H7 (cell line): Measurements from ENCODE around the gene THRA. TPM values are rescaled to one million over a fixed set of nuclear protein-coding genes. Genes with fewer than 3 reads are reported as not detected.

Experiments
- DNase-seq: peaks from one replicate; pipeline ENCODE4 v3.0.0; 2012
- H3K27me3 ChIP-seq: 2 replicates; pipeline ENCODE4 v1.6.0; 2011; ENCODE audit warnings: mild to moderate bottlenecking, low read length; ENCODE audit not compliant: control insufficient read depth, insufficient read depth
- H3K36me3 ChIP-seq: replicated peaks from 2 replicates; pipeline ENCODE4 v1.5.1; 2011; ENCODE audit warnings: low read length; ENCODE audit not compliant: control insufficient read depth, insufficient read depth
- H3K4me3 ChIP-seq: 2 replicates; pipeline ENCODE4 v1.5.1; 2011; ENCODE audit warnings: low read depth, mild to moderate bottlenecking, control low read depth, low read length, moderate library complexity; ENCODE audit not compliant: insufficient read depth
- total RNA-seq: library from RNA; depleted of rRNA; stranded (reverse); fragments of >200 nt; shearing (Covaris generic); gene quantifications from 2 replicates; pipeline ENCODE4 v1.2.3, GENCODE V29; 2014

THRA gene
- total RNA-seq, 1 experiment from 2014 or later = 15.2 TPM

DNA sequence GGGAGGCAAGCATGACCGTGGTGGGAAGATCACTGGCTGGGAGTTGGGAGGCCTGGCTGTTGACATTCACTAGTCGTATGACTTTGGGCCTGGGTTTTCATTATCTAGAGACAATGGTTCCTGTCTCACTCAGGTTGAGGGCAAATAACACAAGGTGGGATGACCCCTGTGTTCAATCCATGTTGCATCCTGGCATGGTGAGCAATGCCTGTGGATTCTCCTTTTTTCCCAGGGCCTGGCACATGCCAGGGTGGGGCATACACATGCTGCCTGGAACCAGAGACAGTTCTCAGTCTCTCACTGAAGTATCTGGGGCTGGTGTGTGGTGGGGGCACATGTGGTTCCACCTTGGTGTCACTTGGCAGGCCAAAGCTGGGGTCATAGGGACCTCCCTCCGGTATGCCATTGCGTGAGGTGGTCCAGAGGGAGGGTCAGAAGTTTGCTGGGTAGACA is 5.4 kb downstream of the THRA start:
- no peak for DNase-seq
- Histone ChIP-seq H3K4me3 (no peak overlapping the region), H3K36me3 (no peaks in the 10 kb centered on the region), H3K27me3 (peaks cover 8% of the 10 kb centered on the region; the same call in 1 of the 2 replicates)

DNA sequence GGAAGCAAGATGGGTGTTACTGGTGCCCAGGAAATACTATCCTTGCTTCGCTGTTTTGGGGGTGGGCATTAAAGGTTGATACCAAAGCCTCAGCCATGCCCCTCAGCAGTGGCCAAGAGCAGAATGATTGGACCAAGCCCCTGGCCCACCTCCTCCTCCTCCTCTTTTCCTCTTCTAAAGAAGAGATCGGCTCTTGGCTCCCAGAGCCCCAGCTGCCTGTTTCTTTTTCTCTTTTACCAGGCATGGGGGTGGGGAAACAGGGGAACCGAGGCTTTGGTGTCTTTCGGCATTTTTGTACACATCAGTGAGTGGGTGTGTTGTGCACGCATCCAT is 5.8 kb downstream of the THRA start:
- Histone ChIP-seq H3K27me3 (peaks cover 6% of the 10 kb centered on the region; the same call in 1 of the 2 replicates), H3K36me3 (no peaks in the 10 kb centered on the region), H3K4me3 (peak overlapping the region; percentile 29)
- no peak for DNase-seq

DNA sequence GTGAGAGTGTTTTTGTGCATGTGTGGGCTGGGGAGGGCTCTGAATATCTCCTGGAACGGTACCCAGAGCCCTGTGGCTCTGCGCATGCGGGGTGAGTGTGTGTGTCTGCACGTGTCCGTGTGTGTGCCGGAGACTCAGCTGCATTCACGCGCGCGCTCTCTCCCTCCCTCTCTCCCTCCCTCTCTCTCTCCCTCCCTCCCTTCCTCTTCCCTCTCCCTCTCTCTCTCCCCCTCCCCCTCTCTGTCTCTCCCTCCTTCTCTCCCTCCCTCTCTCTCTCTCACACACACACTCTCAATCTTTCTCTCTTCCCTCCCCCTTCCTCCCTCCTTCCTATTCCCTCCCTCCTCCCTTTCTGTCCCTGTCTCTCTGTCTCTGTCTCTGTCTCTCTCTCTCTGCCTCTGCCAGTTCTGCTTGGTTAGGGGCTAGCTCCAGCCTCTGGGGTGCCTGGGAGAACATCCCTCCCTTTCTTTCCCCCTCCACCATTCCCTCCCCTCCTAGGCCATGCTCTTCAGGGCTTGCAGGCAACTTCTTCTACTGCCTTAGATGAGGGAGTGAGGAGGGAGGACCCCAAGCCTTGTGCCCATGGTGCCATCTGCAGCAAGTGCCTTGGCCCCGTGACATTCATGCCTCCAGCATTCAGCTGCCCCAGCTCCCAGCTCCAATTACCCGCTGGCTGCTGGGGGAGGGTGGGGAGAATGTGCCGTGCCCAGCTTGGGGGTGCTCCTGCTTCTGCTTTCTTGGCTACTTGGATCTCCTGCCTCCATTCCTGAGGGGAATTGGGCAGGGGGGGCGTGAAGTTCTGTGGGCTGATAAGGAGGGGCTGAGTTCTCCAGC is 6.4 kb downstream of the THRA start:
- peak overlapping the region; percentile 29 for H3K4me3 ChIP-seq
- peaks cover 1% of the 10 kb centered on the region; the same call in 1 of the 2 replicates for H3K27me3 ChIP-seq
- DNase-seq = peak; percentile 39
- no peaks in the 10 kb centered on the region for H3K36me3 ChIP-seq

DNA sequence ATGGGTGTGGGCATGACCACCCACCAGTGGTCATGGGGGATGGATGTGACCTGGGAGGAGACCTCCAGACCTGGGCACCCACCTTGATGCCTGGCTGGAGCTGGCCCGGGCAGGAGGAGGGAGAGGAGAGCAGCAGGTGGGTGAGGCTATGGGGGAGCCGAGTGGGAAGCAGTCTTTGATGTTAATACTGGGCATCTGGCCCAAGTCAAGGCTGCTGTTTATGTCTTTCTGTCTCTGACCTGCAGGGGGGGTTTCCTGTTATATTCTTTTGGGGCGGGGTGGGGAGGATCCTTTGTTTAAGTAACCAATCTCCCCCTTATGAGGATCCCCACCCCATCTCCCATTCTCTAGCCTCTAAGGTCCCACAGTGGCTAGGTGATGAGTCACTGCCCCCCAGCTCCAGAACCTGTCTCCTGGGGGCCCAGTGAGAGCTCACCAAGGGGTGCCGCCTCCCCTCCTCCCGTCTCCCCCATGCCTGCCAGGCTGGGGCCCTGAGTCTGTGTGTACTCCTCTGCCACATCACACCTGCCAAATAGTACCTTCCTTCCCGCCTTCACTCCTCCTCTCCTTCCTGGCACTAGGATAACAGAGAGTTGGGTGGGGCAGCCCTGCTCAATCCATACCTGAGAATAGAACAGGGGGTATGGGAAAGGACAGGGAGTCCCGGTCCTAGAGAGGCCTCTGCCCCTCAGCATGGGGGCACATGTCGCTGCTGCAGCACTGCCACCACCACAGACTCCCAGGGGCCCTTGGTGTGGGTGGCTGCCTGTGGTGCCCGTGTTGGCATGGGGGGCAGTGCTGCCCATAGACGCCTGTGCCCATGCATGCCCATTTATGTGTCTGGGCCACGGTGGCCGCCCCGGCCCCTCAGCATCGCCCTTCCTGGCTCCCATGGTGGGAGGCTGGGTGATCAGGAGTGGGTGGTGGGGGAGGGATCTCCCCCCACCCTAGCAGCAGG is 7.3 kb downstream of the THRA start:
- DNase-seq = peak; percentile 61
- H3K4me3 ChIP-seq = no peak overlapping the region
- H3K27me3 ChIP-seq = peaks cover 1% of the 10 kb centered on the region; the same call in 1 of the 2 replicates
- H3K36me3 ChIP-seq = no peaks in the 10 kb centered on the region

DNA sequence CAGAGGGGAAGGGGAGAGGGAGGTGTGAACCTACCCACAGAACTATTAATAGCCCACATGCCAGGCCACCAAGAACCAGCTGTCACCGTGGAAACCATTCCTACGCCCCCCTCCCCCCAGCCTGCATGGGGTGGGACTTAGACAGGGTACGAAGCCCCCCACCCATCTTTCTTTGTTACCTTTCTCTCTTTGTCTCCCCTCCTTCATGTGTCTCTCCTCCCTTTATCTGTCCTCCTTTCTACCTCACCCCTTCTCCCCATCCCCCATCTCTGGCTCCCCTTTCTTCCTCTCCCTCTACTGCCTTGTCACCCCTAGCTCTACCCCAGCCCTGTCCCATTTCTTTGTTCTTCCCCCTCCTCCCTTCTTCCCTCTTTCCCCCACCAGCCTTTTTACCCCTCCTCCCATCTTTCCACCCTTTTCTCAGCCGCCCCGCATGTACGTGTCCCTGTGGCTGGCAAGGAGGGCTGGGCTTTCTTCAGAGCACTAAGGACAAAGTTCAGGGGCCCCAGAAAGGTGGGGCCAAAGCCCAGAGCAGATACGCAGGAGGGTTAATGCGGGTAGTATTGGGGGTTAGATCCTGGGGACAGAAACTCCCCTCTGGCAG is 8.0 kb downstream of the THRA start:
- Histone ChIP-seq H3K27me3 (peaks cover 1% of the 10 kb centered on the region; the same call in 1 of the 2 replicates), H3K4me3 (no peak overlapping the region), H3K36me3 (no peaks in the 10 kb centered on the region)
- DNase-seq = peak; percentile 43

DNA sequence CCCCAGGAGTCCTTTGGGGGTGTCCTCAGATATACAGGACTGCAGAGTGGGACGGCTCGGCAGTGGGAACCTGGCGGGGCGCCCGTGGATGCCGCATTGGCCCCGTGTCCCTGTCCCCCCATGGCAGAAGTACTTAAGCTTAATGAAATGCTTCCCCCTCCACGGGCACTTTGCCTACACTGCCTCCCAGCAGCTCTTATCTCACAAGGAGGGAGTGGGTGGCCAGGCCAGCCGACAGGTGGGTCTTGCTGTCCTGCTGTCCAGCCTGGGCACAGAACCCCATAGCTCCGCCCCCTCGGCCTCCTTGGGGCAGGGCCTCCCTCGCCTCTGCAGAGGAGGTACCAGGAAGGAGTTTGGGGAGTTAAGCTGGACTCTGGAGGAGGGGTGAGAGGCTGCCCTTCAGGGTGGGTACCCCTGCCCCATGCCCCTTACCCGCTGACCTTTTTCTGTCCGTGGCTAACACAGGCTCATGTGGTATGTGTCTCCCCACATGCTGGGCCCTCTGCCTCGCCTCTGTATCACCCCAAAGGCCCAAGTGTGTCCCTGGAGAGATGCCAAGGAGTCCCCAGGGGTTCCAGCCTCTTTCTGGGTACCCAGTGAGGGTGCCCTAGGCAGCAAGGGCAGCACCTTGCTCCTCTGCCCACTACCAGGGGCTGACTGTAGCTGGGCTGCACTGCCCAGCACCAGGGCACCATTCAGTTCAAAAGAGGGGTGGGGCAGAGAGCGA is 8.7 kb downstream of the THRA start:
- peak; percentile 65 for DNase-seq
- Histone ChIP-seq H3K4me3 (no peak overlapping the region), H3K27me3 (peaks cover 1% of the 10 kb centered on the region; the same call in 1 of the 2 replicates), H3K36me3 (no peaks in the 10 kb centered on the region)

DNA sequence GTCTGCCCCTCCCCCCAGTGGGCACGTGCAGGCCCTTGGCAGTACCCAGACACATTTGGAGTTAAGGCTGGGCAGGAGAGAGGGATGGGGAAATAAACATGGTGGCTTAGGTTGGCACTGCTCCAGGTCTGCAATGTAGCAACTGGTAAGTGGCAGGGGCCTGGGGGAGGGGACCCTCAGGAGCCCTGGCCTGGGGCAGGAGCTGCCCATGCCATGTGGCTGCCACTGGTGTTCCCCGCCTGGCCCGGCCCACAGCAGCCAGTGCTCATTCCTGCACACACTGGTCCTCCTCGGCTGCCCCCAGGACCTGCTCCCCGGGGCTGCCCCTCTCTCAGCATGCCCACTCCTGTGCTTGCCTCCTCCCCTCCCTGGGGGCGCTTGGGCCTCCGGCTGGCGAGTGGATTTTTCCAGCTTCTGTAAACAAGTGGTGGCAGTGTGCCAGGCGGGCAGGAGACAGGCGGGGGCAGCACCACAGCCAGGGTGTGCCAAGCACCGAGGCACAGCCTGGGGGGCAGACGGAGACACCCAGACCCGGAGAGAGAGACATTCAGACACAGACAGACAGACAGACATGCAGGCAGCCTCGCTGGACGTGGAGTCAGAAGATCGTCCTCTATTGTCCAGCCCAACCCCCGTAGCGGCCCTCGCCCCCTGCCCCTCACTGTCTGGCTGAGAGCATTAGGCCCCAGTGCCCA is 9.4 kb downstream of the THRA start:
- Histone ChIP-seq H3K27me3 (peaks cover 1% of the 10 kb centered on the region; the same call in 1 of the 2 replicates), H3K36me3 (no peaks in the 10 kb centered on the region), H3K4me3 (no peak overlapping the region)
- peak; percentile 41 for DNase-seq

DNA sequence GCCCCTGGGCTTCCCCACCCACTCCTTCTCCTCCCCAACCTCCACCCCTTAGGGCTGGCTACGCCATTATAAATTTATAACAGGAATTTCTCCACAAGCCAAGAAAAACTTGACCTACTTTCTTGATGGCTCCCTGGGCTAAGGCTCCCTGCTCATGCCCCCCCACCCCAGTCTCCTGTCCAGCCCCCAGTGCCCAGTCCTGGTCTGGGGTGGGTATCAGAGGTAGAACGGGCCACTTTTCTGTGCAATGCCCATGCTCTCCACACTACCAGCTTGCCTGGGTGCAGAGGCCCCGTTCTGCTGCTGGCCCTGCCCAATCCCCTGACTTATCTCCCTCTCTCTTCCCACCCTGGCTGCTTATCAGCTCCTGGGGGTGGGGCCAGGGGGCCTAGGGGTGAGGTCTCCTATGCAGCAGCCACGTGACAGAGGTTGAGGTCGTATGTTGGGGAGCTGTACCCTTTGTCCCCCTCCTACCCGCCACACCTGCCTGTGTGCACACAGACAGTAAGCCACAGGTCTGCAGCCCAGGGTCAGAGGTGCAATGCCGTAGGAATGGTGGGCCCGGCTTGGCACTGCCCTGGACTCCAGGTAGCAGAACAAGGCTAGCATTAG is 10.1 kb downstream of the THRA start:
- Histone ChIP-seq H3K4me3 (no peak overlapping the region), H3K36me3 (no peaks in the 10 kb centered on the region), H3K27me3 (no peaks in the 10 kb centered on the region)
- DNase-seq = peak; percentile 34

DNA sequence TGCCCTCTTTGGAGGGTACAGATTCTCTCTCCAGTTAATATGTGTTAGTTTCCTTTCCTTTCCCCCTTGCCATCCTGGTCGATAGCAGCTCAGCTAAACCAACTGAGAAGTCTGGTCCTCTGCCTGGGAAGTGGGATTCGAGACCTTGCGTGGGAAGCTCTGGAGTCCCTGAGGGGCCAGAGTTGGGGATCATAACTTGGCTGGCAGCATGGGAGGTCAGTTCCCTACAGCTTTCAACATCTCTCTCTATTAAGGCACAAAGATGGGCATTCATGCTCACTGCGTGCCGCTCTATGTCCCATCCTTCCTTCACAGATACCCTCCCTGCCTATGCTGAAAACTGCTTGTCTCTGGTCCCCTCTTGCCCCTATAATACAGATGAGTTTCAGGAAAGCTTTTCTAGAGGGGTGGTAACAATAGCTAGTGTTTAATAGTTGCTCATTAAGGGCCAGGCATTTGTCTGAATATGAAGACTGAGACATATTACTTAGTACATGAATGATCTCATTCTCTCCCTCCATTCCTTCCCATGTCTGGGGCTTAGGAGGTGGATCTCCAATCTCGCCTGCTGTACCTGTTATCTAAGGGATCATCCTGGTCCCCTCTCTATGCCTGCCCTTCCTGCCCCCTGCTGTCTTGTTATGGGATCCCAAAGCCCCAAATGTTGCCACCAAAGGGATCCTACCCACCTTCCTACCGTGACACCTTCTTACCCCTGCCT is 10.8 kb downstream of the THRA start:
- DNase-seq = no peak
- Histone ChIP-seq H3K27me3 (no peaks in the 10 kb centered on the region), H3K4me3 (no peak overlapping the region), H3K36me3 (no peaks in the 10 kb centered on the region)

DNA sequence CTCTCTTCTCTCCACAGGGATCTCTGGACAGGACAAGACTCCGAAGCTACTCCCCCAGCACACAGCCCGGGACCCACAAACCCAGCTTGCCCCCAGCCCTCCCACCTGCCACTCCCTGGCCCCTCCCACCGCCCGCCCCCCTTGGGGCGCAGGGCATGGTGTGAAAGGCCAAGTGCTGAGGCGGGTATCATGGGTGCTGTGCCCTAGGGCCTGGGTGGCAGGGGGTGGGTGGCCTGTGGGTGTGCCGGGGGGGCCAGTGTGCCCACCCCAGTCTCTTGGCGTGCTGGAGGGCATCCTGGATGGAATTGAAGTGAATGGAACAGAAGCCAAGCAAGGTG is 11.4 kb downstream of the THRA start:
- Histone ChIP-seq H3K4me3 (no peak overlapping the region), H3K27me3 (no peaks in the 10 kb centered on the region), H3K36me3 (no peaks in the 10 kb centered on the region)
- peak; percentile 35 for DNase-seq

DNA sequence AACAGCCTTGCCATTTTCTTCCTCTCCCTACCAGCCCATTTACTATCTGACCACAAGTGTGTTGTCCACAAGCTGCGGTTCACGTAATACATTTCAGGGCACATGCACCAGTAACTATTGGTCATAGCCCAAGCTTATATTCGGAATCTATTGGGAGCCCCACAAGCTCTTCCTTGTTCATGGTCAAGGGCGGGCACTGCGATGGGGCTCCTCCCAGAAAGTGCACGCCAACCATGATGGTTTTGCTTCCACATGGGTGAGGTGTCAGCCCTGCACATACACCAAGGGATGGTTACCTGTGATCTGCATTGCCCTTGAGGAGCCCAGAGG is 12.1 kb downstream of the THRA start:
- Histone ChIP-seq H3K27me3 (no peaks in the 10 kb centered on the region), H3K4me3 (no peak overlapping the region), H3K36me3 (no peaks in the 10 kb centered on the region)
- no peak for DNase-seq

DNA sequence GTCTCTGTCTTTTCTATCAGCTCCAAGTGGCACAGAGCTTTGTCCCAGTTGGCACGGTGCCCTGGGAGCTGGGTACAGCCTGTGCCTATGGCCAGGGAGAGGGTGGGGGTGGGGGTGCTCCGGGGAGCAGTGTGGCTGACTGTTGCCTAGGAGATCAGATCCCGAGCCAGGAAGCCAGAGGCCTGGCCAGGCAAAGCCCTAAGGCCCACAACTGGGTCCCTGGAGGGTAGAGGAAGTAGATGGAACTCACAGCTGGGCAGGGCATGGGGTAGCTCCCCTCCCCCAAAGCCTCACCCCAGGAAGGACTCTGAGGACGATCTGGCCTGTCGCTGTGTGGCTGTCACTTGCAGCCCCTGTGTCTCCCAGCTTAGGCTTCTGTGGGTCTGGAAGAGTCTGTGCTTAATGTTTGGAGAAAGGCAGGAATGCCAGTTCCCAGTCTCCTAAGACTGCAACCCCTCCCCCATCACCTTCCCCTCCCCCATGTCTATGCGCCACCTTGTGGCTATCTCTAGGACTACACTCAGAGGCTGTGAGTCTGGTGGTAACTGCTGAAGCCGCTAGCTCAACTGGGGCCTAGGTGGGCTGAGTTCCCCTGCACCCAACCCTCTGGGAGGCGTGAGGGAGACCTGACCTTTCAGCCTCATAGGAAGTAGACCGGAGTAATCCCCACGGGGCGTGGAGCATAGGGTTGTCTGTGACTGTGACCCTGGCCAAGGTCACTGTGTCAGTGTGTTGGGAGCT is 12.6 kb downstream of the THRA start:
- DNase-seq = peak; percentile 89
- Histone ChIP-seq H3K27me3 (no peaks in the 10 kb centered on the region), H3K4me3 (no peak overlapping the region), H3K36me3 (no peaks in the 10 kb centered on the region)
